Cerebellar cortex (tissue), 1 donor: ENCODE data around the gene CPEB3.

Source experiments
- DNase-seq: peaks from one replicate; pipeline ENCODE4 v3.0.0-alpha.2; 2015; ENCODE audit warnings: low spot score

The CPEB3 gene

DNA sequence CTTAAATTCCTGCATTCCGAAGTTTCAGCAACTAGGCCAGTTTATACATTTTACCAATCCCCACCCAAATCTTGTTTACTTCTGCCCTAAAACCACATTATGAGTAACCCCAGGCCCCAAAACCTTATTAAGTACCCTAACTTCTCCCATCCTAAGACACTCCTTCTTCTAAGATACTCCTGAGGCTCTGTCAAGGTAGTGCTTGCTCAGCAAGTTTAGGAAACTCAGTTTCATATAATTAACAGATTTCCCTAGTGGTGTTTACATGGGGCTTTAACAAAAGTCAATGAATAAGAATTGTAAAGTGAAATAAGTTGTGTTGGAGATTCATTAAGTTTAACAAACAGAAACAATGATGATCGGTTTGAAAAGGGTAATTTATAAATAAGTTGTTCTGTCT lies 77.8 kb downstream of the CPEB3 start:
- DNase-seq = no peak

DNA sequence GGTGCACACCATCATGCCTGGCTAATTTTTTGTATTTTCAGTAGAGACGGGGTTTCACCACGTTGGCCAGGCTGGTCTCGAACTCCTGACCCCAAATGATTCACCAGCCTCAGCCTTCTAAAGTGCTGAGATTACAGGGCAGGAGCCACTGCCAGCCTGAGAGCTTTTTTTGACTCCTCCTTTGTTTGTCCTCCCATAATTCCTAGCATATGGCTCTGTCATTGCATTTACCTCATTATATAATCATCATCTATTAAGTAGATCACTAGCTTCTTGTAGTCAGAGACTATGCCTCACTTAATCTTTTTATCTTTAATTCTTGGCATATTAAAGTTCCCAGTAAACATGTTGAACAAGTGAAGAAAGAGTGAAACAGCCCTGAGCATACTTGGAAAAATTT lies 82.1 kb downstream of the CPEB3 start:
- no peak for DNase-seq

GRCh38 chr10:92208157-92208720 lies 82.6 kb downstream of the CPEB3 start:
- DNase-seq = no peak

GRCh38 chr10:92207061-92207460 lies 83.8 kb downstream of the CPEB3 start:
- DNase-seq = no peak

- DNase-seq = no peak
Measured at GRCh38 chr10:92203919-92204623, 86.8 kb downstream of the CPEB3 start.

GRCh38 chr10:92202536-92202935 lies 88.3 kb downstream of the CPEB3 start:
- no peak for DNase-seq

- DNase-seq = no peak
Measured at GRCh38 chr10:92200564-92200963, 90.3 kb downstream of the CPEB3 start.

GRCh38 chr10:92187101-92187500 lies 103.8 kb downstream of the CPEB3 start:
- DNase-seq = no peak

DNA sequence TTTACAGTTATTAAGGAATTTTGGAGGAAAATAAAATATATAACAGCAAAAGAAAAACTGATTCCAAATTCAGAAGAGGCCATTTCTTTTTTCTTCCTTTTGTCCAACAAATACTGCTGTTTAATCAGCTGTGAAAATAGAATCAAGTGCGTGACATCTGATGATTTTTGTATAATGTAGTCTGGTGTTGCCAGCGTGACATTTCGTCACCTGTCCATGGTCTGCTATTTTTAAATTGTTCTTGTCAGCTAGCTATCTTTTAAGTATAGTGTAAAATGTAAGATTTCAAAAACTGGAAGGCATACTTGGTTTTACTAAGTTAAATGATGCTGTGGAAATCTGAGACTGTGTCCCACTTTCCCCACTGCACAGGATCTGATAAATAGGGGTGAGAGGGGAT lies 105.9 kb downstream of the CPEB3 start:
- peak; percentile 23 for DNase-seq

DNA sequence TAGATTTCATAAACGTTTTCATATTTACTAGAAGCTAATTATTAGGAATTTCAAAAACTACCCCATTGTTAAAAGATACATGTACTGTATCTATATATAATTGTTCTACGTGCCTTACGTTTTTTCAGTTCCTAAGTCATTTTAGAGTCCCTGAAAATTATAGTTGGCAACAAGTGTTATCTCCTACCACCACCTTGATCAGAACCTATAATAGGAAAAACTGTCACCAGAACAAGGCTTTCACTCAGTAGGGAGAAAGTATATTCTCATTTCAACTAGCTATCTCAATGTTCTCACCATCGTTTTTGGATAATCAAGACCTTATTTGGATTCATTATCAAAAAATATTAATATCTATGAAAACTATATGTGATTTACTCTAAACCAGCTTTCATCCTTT lies 107.7 kb downstream of the CPEB3 start:
- no peak for DNase-seq

DNA sequence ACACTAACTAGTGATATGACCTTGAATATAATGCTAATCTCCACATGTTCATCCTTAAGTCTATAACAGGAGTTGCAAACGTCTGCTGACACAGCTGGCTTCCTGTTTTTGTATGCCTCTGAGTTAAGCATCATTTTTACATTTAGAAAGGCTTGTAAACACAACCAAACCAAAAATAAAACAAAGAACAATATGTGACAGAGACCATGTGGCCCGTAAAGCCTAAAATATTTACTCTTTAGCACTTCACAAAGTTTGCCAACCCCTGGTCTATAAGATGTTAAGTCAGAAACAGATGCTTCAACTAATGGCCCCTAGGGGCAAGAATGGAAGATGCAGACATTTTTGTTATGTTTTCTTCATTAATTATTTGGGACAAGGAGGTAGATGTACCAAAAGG lies 109.3 kb downstream of the CPEB3 start:
- DNase-seq = no peak

DNA sequence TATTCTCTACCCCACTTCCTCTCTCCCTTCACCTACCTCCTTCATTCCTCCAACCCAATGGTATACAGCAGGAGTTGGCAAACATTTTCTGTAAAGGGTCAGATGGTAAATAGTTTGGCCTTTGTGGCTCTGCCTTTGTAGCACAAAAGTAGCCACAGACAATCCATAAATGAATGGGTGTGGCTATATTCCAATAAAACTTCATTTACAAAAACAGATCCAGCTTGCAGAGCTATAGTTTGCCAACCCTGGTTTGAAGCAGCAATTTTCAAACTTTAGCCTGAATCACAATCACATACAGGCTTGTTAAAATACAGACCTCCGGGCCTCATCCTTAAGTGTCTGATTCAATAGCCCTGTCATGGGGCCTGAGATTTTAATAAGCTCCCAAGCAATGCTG lies 110.5 kb downstream of the CPEB3 start:
- DNase-seq = no peak

DNA sequence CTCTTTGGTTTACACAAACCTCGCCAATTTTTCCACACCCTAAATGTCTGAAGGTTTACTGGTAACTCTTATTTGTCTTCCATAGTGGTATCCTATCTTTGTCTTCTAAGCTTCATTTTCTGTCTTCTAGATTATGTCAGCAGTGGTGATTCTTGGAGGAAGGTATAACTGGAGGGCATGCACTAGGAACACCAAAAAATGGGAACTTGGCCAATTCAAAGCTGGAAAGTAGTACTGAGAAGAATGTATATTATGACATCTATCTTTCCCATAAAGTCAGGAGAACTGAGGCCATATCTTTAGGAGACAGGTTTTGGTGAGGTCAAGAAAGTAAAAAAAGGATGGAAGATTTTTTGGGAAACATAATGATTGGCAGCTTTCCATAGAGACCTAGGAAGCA lies 113.3 kb downstream of the CPEB3 start:
- DNase-seq = peak; percentile 37

DNA sequence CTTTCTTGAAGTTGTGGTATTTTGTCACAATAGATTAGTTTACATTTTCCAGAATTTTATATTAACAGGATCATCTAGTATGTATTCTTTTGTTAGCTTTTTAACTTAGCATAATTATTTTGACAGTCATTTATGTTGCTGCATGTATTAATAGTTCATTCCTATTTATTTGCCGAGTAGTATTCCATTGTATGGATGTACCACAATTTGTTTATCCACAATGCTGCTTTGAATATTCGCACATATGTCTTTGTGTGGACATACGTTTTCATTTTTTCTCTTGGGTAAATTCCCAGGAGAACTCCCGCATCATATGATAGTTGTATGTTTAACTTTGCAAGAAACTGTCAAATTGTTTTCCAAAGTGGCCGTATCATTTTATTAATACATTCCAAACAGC lies 115.7 kb downstream of the CPEB3 start:
- no peak for DNase-seq

GRCh38 chr10:92173996-92174395 lies 116.9 kb downstream of the CPEB3 start:
- DNase-seq = peak; percentile 64

- no peak for DNase-seq
Measured at GRCh38 chr10:92164036-92164696, 126.7 kb downstream of the CPEB3 start.

GRCh38 chr10:92162541-92162940 lies 128.3 kb downstream of the CPEB3 start:
- DNase-seq = no peak

GRCh38 chr10:92156874-92157773 lies 133.8 kb downstream of the CPEB3 start:
- no peak for DNase-seq

GRCh38 chr10:92150823-92151222 lies 140.1 kb downstream of the CPEB3 start:
- peak; percentile 35 for DNase-seq

- no peak for DNase-seq
Measured at GRCh38 chr10:92149261-92149660, 141.6 kb downstream of the CPEB3 start.

GRCh38 chr10:92146781-92147180 lies 144.1 kb downstream of the CPEB3 start:
- no peak for DNase-seq

- no peak for DNase-seq
Measured at GRCh38 chr10:92146107-92146506, 144.8 kb downstream of the CPEB3 start.

DNA sequence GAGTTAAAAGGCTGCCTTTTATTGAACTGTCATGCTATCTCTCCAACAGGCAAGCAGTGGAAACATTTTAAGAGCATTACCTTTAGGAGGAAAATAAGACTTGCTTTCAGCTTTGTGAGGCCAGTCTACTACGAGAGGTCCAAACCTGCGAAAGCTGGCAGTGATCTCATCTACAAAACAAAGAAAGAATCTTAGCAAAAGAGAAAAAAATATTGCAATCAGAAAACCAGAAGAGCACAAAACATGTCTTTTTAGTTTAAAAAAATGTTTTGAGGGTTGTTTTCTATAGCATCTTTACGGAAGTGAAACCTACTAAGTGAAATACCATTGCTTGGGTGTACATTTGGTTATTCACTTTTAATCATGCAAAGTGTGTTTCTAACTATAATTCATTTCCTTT lies 147.9 kb downstream of the CPEB3 start:
- no peak for DNase-seq
